WTC11 (cell line): ENCODE measurements around the gene NUAK2. TPM values are rescaled to one million over a fixed set of nuclear protein-coding genes. Genes with fewer than 3 reads are reported as not detected.
A peak's percentile ranks its signal among the peaks of the same experiment; 100 is the strongest.

Experiments used
- ATAC-seq: fragments of 200-7000 bp; cut with Tn5 transposase; 2 replicates; pipeline ENCODE4 v1.10.0; 2021; ENCODE audit warnings: mild to moderate bottlenecking, moderate library complexity
- CTCF ChIA-PET: fragments of 300-600 bp; sonication (Branson Sonifier 250); formaldehyde crosslinking; loops from one replicate; lab custom pipeline; 2021; ENCODE audit warnings: antibody characterized with exemption; lab: Charles Lee
- POLR2A ChIA-PET: fragments of 350-600 bp; sonication (Branson Sonifier 250); formaldehyde crosslinking; loops from one replicate; lab custom pipeline; 2021; ENCODE audit warnings: antibody characterized with exemption; lab: Charles Lee
- DNase-seq: peaks from one replicate; pipeline ENCODE4 v3.0.0; 2021; ENCODE audit warnings: low spot score
- H3K27ac Mint-ChIP-seq: 2 replicates; pipeline ENCODE4 v1.8.0; 2021; ENCODE audit warnings: mixed read lengths
- H3K27me3 Mint-ChIP-seq: 2 replicates; pipeline ENCODE4 v1.8.0; 2021; ENCODE audit warnings: low read depth, mild to moderate bottlenecking, moderate library complexity, mixed read lengths
- H3K36me3 Mint-ChIP-seq: 2 replicates; pipeline ENCODE4 v1.8.0; 2021; ENCODE audit warnings: mixed read lengths
- H3K4me1 Mint-ChIP-seq: 2 replicates; pipeline ENCODE4 v1.8.0; 2022; ENCODE audit warnings: mixed read lengths
- H3K4me3 Mint-ChIP-seq: 2 replicates; pipeline ENCODE4 v1.8.0; 2021; ENCODE audit warnings: mild to moderate bottlenecking, moderate library complexity, mixed read lengths
- H3K9me3 Mint-ChIP-seq: 2 replicates; pipeline ENCODE4 v1.8.0; 2021; ENCODE audit warnings: mixed read lengths
- CREB1 ChIP-seq: sonication (generic); formaldehyde crosslinking; IDR thresholded peaks from 2 replicates; pipeline ENCODE4 v1.8.0; 2023; ENCODE audit warnings: mild to moderate bottlenecking, missing genetic modification reagents
- ERG ChIP-seq: fragments of 250-450 bp; sonication (Bioruptor Pico); IDR thresholded peaks from 2 replicates; pipeline ENCODE4 v1.8.0; 2021; ENCODE audit warnings: mild to moderate bottlenecking
- FOXK1 ChIP-seq: sonication (generic); formaldehyde crosslinking; IDR thresholded peaks from 2 replicates; pipeline ENCODE4 v1.8.0; 2022; ENCODE audit warnings: mild to moderate bottlenecking, moderate library complexity, missing genetic modification reagents
- FOXP4 ChIP-seq: sonication (generic); formaldehyde crosslinking; IDR thresholded peaks from 2 replicates; pipeline ENCODE4 v1.8.0; 2022; ENCODE audit warnings: mild to moderate bottlenecking, missing genetic modification reagents
- HMGXB4 ChIP-seq: sonication (generic); formaldehyde crosslinking; IDR thresholded peaks from 2 replicates; pipeline ENCODE4 v1.8.1; 2023; ENCODE audit warnings: mild to moderate bottlenecking, moderate library complexity, missing genetic modification reagents
- MYBL2 ChIP-seq: sonication (generic); formaldehyde crosslinking; IDR thresholded peaks from 2 replicates; pipeline ENCODE4 v1.8.1; 2023; ENCODE audit warnings: mild to moderate bottlenecking, moderate library complexity, missing genetic modification reagents
- NFYB ChIP-seq: sonication (generic); formaldehyde crosslinking; conservative IDR thresholded peaks from 2 replicates; pipeline ENCODE4 v1.8.0; 2022; ENCODE audit warnings: low read depth, missing genetic modification reagents
- PRDM15 ChIP-seq: sonication (generic); formaldehyde crosslinking; IDR thresholded peaks from 2 replicates; pipeline ENCODE4 v1.8.0; 2022; ENCODE audit warnings: missing genetic modification reagents
- TEAD1 ChIP-seq: sonication (generic); formaldehyde crosslinking; IDR thresholded peaks from 2 replicates; pipeline ENCODE4 v1.8.0; 2022; ENCODE audit warnings: mild to moderate bottlenecking, missing genetic modification reagents
- USF2 ChIP-seq: sonication (generic); formaldehyde crosslinking; IDR thresholded peaks from 2 replicates; pipeline ENCODE4 v1.8.1; 2023; ENCODE audit warnings: mild to moderate bottlenecking, missing genetic modification reagents, moderate library complexity
- ZBTB21 ChIP-seq: sonication (generic); formaldehyde crosslinking; IDR thresholded peaks from 2 replicates; pipeline ENCODE4 v1.8.1; 2023; ENCODE audit warnings: mild to moderate bottlenecking, missing genetic modification reagents, borderline replicate concordance
- ZNF121 ChIP-seq: sonication (generic); formaldehyde crosslinking; IDR thresholded peaks from 2 replicates; pipeline ENCODE4 v1.8.0; 2023; ENCODE audit warnings: missing genetic modification reagents
- ZNF232 ChIP-seq: sonication (generic); formaldehyde crosslinking; IDR thresholded peaks from 2 replicates; pipeline ENCODE4 v1.8.0; 2022; ENCODE audit warnings: mild to moderate bottlenecking, missing genetic modification reagents
- ZNF263 ChIP-seq: sonication (generic); formaldehyde crosslinking; IDR thresholded peaks from 2 replicates; pipeline ENCODE4 v1.8.1; 2022; ENCODE audit warnings: low read depth, mild to moderate bottlenecking, moderate library complexity, missing genetic modification reagents
- ZSCAN18 ChIP-seq: fragments of 250-450 bp; sonication (Bioruptor Pico); IDR thresholded peaks from 2 replicates; pipeline ENCODE4 v2.1.2; 2022; ENCODE audit warnings: mild to moderate bottlenecking, moderate library complexity
- total RNA-seq: library from RNA; stranded (reverse); gene quantifications from 3 replicates; pipeline ENCODE4 v1.2.3, GENCODE V29; 2021

NUAK2 gene
- total RNA-seq, 1 experiment from 2014 or later = 8.7 TPM

GRCh38 chr1:205313563-205314308 is 7.8 kb downstream of the NUAK2 start:
- peak; percentile 55 for TF ChIP-seq TEAD1 (CRISPR knock-in tag)
- peak; percentile 84 for TF ChIP-seq ZNF263 (CRISPR knock-in tag)
- TF ChIP-seq MYBL2 (CRISPR knock-in tag) = no peak
- TF ChIP-seq FOXP4 (CRISPR knock-in tag) = no peak
- no peak for TF ChIP-seq HMGXB4 (CRISPR knock-in tag)
- peak; percentile 93 for TF ChIP-seq ZNF121 (CRISPR knock-in tag)
- TF ChIP-seq, all 79 proteins: peak for 3
- POLR2A ChIA-PET = interaction anchor here (0.6 to 10.5 kb wide), 15 partner anchors 9 to 143 kb away, joined by 3 to 186 read pairs (median 5); partner anchors contain the start of gene TMCC2
- no peaks in the 10 kb centered on the region; the same call in none of the 2 replicates for H3K27me3 Mint-ChIP-seq
- H3K27ac Mint-ChIP-seq = peak overlapping the region; percentile 99
- peaks cover 70% of the 10 kb centered on the region for H3K4me1 Mint-ChIP-seq
- H3K9me3 Mint-ChIP-seq = no peaks in the 10 kb centered on the region
- CTCF ChIA-PET = interaction anchor here (0.6 to 3.4 kb wide), 26 partner anchors 9 to 252 kb away, joined by 3 to 50 read pairs (median 4); no protein-coding TSS in a partner anchor
- ATAC-seq (peak; percentile 94), DNase-seq (peak; percentile 82)
- H3K4me3 Mint-ChIP-seq = peak overlapping the region; percentile 54
- H3K36me3 Mint-ChIP-seq = peaks cover 32% of the 10 kb centered on the region

GRCh38 chr1:205312866-205313562 is 8.5 kb downstream of the NUAK2 start:
- Mint-ChIP-seq H3K9me3 (no peaks in the 10 kb centered on the region), H3K4me3 (peak overlapping the region; percentile 54), H3K27ac (peak overlapping the region; percentile 99), H3K27me3 (no peaks in the 10 kb centered on the region; the same call in none of the 2 replicates)
- POLR2A ChIA-PET = interaction anchor here (0.6 to 10.5 kb wide), 12 partner anchors 9 to 144 kb away, joined by 3 to 186 read pairs (median 6); partner anchors contain the start of gene TMCC2
- DNase-seq = no peak
- TF ChIP-seq USF2 (no peak), ERG (CRISPR knock-in tag) (no peak), ZSCAN18 (CRISPR knock-in tag) (no peak), NFYB (CRISPR knock-in tag) (no peak), MYBL2 (CRISPR knock-in tag) (no peak), PRDM15 (CRISPR knock-in tag) (no peak), CREB1 (no peak), FOXK1 (CRISPR knock-in tag) (no peak), ZBTB21 (no peak), ZNF232 (CRISPR knock-in tag) (no peak)
- TF ChIP-seq, all 79 proteins: peak for 0
- CTCF ChIA-PET = interaction anchor here (0.6 to 3.4 kb wide), 14 partner anchors 12 to 251 kb away, joined by 4 to 50 read pairs (median 12); no protein-coding TSS in a partner anchor
- H3K4me1 Mint-ChIP-seq = peaks cover 63% of the 10 kb centered on the region
- H3K36me3 Mint-ChIP-seq = peaks cover 39% of the 10 kb centered on the region
- no peak for ATAC-seq
